Esophagus squamous epithelium (tissue), 5 donors: ENCODE results near the gene SNAPC2. TPM values are rescaled to one million over a fixed set of nuclear protein-coding genes. Genes with fewer than 3 reads are reported as not detected.

ENCODE experiments used
- DNase-seq: peaks from one replicate; lab custom pipeline; 2025; lab: John Stamatoyannopoulos, UW
- H3K27ac ChIP-seq, 4 donors: fragments of 200-600 bp; sonication (generic); one replicate each; pipeline ENCODE4 v1.5.1; 2016 to 2019; ENCODE audit warnings: mild to moderate bottlenecking in 1 of 4
- H3K27me3 ChIP-seq, 4 donors: fragments of 200-600 bp; sonication (generic); 1 replicate in 3 of 4; 2 replicates in 1 of 4; pipeline versions ENCODE4 v1.5.1 to v1.6.0; 2017 to 2021; ENCODE audit warnings: antibody characterized with exemption in 1 of 4
- H3K36me3 ChIP-seq, 3 donors: fragments of 200-600 bp; sonication (generic); one replicate each; pipeline ENCODE4 v1.5.1; 2016 to 2019
- H3K4me1 ChIP-seq, 3 donors: fragments of 200-600 bp; sonication (generic); one replicate each; pipeline ENCODE4 v1.5.1; 2017 to 2019
- H3K4me3 ChIP-seq, 4 donors: fragments of 200-600 bp; sonication (generic); 1 replicate in 3 of 4; 2 replicates in 1 of 4; pipeline ENCODE4 v1.5.1; 2016 to 2019; ENCODE audit warnings: mild to moderate bottlenecking in 2 of 4, moderate library complexity in 1 of 4
- H3K9me3 ChIP-seq, 3 donors: fragments of 200-600 bp; sonication (generic); one replicate each; pipeline ENCODE4 v1.5.1; 2016 to 2019
- POLR2A ChIP-seq, 4 donors: fragments of 450-650 bp; IDR thresholded peaks; one replicate each; pipeline ENCODE4 v1.6.1; 2017; ENCODE audit warnings: antibody characterized with exemption in 4 of 4, mild to moderate bottlenecking in 4 of 4, moderate library complexity in 3 of 4
- WGBS, 2 donors: methylation state at CpG; one replicate each; pipeline ENCODE4 v1.1.5; 2018; 5-methylcytosine and 5-hydroxymethylcytosine counted together
- intact Hi-C: fragments of 100-400 bp; cut with DNase I; formaldehyde crosslinking; loops from one replicate; pipeline ENCODE4 v1.15.0; 2022
- total RNA-seq, 4 donors: library from RNA; depleted of rRNA; stranded (reverse); fragments of >200 nt; gene quantifications; one replicate each; pipeline ENCODE4 v1.1.0, GENCODE V29; 2016
- TF ChIP-seq, protein P1 (sequence below), 6 experiments: fragments of 450-650 bp in 4 of 6; fragments of 200-600 bp in 2 of 6; sonication (generic) in 2 of 6; IDR thresholded peaks; one replicate each; pipeline ENCODE4 v1.5.1; 2016 to 2019; ENCODE audit warnings: antibody characterized with exemption in 6 of 6, mild to moderate bottlenecking in 4 of 6, moderate library complexity in 4 of 6
- donor health status: DM: yes; HTN: yes; CAD: no.

SNAPC2 gene
- total RNA-seq, 4 donors from 2014 or later = 6.2 to 10.9 (median 6.4) TPM

DNA sequence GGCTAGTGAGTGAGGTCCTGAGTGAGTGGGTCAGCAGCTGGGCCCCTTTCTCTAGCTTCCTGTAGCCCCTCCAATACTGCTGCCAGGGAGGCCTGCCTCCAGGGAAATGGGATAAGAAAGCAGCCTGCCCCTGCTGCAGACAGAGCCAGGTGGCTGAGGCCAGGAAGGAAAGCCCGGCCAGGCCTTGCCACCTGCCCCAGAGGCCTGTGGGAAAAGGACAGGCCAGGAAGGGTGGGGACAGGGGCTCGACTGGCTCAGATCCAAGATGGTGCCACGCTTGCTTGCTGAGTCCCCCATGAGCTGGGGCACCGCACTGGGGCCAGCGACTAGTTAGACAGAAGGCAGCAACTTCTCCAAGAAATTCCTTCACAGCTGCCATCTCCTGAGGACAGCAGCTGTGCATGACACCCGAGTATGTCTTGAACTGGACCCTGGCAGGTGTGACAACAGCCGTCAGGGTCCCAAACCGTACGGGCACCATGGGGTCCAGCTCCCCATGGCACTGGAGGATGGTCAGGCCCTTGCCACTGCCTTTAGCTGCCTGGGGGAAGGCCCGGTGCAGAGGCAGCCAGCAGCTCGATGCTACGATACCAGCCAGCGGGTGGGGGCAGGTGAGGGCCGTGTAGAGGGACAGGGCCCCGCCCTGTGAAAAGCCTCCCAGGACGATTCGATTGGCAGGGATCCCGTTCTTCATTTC, 40.9 kb upstream of the SNAPC2 start:
- intact Hi-C loops = no loop called here
- WGBS, 2 donors = 62 to 80% methylated on average over 3 to 5 of the region's 18 CpGs
- H3K27me3 ChIP-seq = peaks cover 0 to 35% (median 5%) of the 10 kb centered on the region in 4 donors
- TF ChIP-seq POLR2A (IDR thresholded peaks at IDR 0.05) = no peak
- TF ChIP-seq, protein P1, sequence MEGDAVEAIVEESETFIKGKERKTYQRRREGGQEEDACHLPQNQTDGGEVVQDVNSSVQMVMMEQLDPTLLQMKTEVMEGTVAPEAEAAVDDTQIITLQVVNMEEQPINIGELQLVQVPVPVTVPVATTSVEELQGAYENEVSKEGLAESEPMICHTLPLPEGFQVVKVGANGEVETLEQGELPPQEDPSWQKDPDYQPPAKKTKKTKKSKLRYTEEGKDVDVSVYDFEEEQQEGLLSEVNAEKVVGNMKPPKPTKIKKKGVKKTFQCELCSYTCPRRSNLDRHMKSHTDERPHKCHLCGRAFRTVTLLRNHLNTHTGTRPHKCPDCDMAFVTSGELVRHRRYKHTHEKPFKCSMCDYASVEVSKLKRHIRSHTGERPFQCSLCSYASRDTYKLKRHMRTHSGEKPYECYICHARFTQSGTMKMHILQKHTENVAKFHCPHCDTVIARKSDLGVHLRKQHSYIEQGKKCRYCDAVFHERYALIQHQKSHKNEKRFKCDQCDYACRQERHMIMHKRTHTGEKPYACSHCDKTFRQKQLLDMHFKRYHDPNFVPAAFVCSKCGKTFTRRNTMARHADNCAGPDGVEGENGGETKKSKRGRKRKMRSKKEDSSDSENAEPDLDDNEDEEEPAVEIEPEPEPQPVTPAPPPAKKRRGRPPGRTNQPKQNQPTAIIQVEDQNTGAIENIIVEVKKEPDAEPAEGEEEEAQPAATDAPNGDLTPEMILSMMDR (IDR thresholded peaks at IDR 0.05) = no peak
- no peaks in the 10 kb centered on the region for H3K9me3 ChIP-seq
- H3K4me3 ChIP-seq = no peak overlapping the region
- H3K36me3 ChIP-seq = no peaks in the 10 kb centered on the region
- no peak overlapping the region for H3K27ac ChIP-seq
- no peak for DNase-seq
- peaks cover 0 to 7% (median 2%) of the 10 kb centered on the region in 3 donors for H3K4me1 ChIP-seq

DNA sequence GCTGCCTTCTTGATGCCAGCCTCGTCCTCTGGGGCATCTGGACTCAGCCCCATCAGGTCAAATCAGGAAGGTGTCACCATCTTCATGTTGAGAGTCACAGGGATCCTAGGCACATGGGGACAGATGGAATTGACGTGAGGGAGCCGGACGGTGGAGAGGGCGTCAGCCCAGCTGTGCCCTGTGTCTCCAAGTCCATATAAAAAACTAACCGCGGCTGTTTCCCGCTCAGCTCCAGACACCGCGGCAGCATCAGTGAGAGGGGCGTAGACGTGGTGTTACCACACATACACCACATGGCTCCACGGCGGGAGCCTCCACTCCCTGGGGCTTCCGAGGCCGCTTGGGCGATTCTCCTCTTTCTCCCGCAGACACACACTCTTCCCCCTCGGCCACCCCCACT, 40.3 kb upstream of the SNAPC2 start:
- intact Hi-C loops = no loop called here
- H3K9me3 ChIP-seq = no peaks in the 10 kb centered on the region
- H3K4me3 ChIP-seq = no peak overlapping the region
- WGBS, 2 donors = 81 to 88% methylated on average over 18 of the region's 19 CpGs
- H3K27ac ChIP-seq = no peak overlapping the region
- TF ChIP-seq, protein P1 (IDR thresholded peaks at IDR 0.05) = no peak
- no peak for TF ChIP-seq POLR2A (IDR thresholded peaks at IDR 0.05)
- H3K36me3 ChIP-seq = no peaks in the 10 kb centered on the region
- DNase-seq = no peak
- H3K4me1 ChIP-seq = peaks cover 0 to 2% (median 0%) of the 10 kb centered on the region in 3 donors
- H3K27me3 ChIP-seq = peaks cover 0 to 29% (median 2%) of the 10 kb centered on the region in 4 donors

DNA sequence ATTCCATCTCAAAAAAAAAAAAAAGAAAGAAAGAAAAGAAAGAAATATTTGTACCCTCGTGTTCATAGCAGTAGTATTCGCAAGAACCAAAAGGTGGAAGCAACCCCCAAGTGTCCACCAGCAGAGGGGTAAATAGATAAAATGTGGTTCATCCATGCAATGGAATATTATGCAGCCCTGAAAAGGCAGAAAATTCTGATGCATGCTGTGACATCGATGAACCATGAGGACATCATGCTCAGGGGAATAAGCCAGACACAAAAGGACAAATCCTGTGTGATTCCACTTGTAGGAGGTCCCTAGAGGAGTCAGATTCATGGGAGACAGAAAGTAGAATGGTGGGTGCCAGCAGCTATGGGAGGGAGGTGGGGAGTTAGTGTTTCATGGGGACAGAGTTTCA, 38.2 kb upstream of the SNAPC2 start:
- H3K27ac ChIP-seq = no peak overlapping the region
- H3K27me3 ChIP-seq = peaks cover 0 to 16% (median 0%) of the 10 kb centered on the region in 4 donors
- H3K36me3 ChIP-seq = no peaks in the 10 kb centered on the region
- intact Hi-C loops = no loop called here
- DNase-seq = no peak
- H3K9me3 ChIP-seq = no peaks in the 10 kb centered on the region
- no peaks in the 10 kb centered on the region for H3K4me1 ChIP-seq
- 86 to 88% methylated on average over 3 of the region's 3 CpGs for WGBS, 2 donors
- no peak overlapping the region for H3K4me3 ChIP-seq
- TF ChIP-seq, protein P1 (IDR thresholded peaks at IDR 0.05) = no peak
- TF ChIP-seq POLR2A (IDR thresholded peaks at IDR 0.05) = no peak

DNA sequence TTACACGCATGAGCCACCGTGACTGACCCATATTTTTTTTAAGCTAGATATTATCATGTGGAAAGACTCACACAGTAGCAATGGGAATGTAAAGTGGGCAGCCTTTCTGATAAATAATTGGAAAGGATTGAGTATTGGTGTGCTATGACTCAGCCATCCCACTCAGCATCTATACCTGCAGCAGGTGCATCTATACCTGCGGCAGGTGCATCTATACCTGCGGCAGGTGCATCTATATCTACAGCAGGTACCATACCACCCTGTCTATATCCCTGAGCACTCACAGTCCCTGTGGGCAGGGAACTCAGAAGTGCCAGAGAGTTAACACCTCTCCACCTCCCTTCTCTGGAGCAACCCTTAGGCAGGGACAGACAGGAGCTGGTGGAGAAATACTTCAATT, 37.0 kb upstream of the SNAPC2 start:
- Histone ChIP-seq H3K4me1 (peaks cover 2 to 3% (median 2%) of the 10 kb centered on the region in 3 donors), H3K4me3 (no peak overlapping the region), H3K9me3 (no peaks in the 10 kb centered on the region), H3K36me3 (no peaks in the 10 kb centered on the region), H3K27ac (no peak overlapping the region), H3K27me3 (peaks cover 0 to 22% (median 0%) of the 10 kb centered on the region in 4 donors)
- DNase-seq = no peak
- 57 to 76% methylated on average over 3 to 4 of the region's 4 CpGs for WGBS, 2 donors
- no peak for TF ChIP-seq POLR2A (IDR thresholded peaks at IDR 0.05)
- TF ChIP-seq, protein P1 (IDR thresholded peaks at IDR 0.05) = no peak
- intact Hi-C loops = no loop called here

DNA sequence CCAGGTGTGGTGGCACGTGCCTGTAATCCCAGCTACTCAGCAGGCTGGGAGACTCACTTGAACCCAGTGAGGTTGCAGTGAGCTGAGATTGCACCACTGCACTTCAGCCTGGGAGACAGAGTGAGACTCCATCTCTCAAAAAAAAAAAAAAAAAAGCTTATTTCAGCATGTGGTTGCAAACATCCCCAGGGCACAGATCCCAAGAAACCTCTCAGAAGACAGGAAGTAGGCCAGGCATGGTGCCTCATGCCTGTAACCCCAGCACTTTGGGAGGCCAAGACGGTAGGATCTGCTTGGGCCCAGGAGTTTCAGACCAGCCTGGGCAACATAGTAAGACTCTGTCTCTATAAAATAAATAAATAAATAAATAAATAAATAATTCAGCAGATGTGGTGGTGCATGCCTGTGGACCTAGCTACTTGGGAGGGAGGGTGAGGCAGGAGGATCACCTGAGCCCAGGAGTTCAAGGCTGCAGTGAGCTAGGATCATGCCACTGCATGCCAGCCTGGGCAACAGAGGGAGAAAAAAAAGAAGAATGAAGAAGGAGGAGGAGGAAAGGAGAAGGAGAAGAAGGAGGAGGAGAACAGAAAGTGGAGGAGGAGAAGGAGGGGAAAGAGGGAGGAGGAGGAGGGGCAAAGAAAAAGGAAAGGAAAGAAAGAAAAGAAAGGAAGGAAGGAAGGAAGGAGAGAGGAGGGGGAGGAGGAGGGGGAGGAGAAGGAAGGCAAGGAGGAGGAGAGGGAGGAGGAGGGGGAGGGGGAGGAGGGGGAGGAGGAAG, 36.2 kb upstream of the SNAPC2 start:
- 63 to 66% methylated on average over 2 of the region's 2 CpGs for WGBS, 2 donors
- intact Hi-C loops = no loop called here

More for the DNA sequence above, 36.2 kb upstream of the SNAPC2 start:
- no peaks in the 10 kb centered on the region for H3K36me3 ChIP-seq
- H3K4me1 ChIP-seq = peaks cover 7 to 12% (median 11%) of the 10 kb centered on the region in 3 donors
- TF ChIP-seq POLR2A (IDR thresholded peaks at IDR 0.05) = no peak
- TF ChIP-seq, protein P1 (IDR thresholded peaks at IDR 0.05) = no peak
- no peak overlapping the region for H3K4me3 ChIP-seq
- H3K9me3 ChIP-seq = no peaks in the 10 kb centered on the region
- no peak for DNase-seq
- peaks cover 0 to 31% (median 0%) of the 10 kb centered on the region in 4 donors for H3K27me3 ChIP-seq
- no peak overlapping the region for H3K27ac ChIP-seq
